Naive thymus-derived CD8-positive, alpha-beta T cell (primary cell): ENCODE data around the gene DENND1C. TPM values are rescaled to one million over a fixed set of nuclear protein-coding genes. Genes with fewer than 3 reads are reported as not detected.

Experiments used
- ATAC-seq, 2 donors: fragments of 150-1000 bp; cut with Tn5 transposase in 1 of 2; sonication (Bioruptor Pico), chemical (Tn5 transposase) in 1 of 2; 1 replicate in 1 of 2; 2 replicates in 1 of 2; pipeline ENCODE4 v1.10.0; 2021; ENCODE audit warnings: mild to moderate bottlenecking in 2 of 2, moderate library complexity in 2 of 2
- POLR2A ChIA-PET: fragments of 350-600 bp; sonication (Branson Sonifier 250); formaldehyde crosslinking; loops from one replicate; lab custom pipeline; 2021; ENCODE audit warnings: antibody characterized with exemption; lab: Charles Lee
- DNase-seq, 10 donors: peaks; one replicate each; pipeline versions ENCODE4 v3.0.0 to v3.0.0-alpha.2; 2020 to 2022
- H3K27ac Mint-ChIP-seq, 10 donors: one replicate each; pipeline ENCODE4 v1.8.0; 2020 to 2022; ENCODE audit warnings: mild to moderate bottlenecking in 10 of 10, mixed read lengths in 10 of 10, moderate library complexity in 4 of 10, inconsistent platforms in 1 of 10
- H3K27me3 Mint-ChIP-seq, 5 donors: one replicate each; pipeline ENCODE4 v1.8.0; 2021 to 2022; ENCODE audit warnings: mixed read lengths in 5 of 5
- H3K36me3 Mint-ChIP-seq, 3 donors: one replicate each; pipeline ENCODE4 v1.8.0; 2020 to 2022; ENCODE audit warnings: mixed read lengths in 3 of 3, mild to moderate bottlenecking in 2 of 3, inconsistent platforms in 1 of 3
- H3K4me1 Mint-ChIP-seq, 4 donors: one replicate each; pipeline ENCODE4 v1.8.0; 2021 to 2022; ENCODE audit warnings: mixed read lengths in 4 of 4
- H3K4me3 Mint-ChIP-seq, 10 donors: one replicate each; pipeline ENCODE4 v1.8.0; 2020 to 2022; ENCODE audit warnings: mild to moderate bottlenecking in 10 of 10, mixed read lengths in 10 of 10, moderate library complexity in 6 of 10, inconsistent platforms in 1 of 10
- H3K9me3 Mint-ChIP-seq, 9 donors: one replicate each; pipeline ENCODE4 v1.8.0; 2020 to 2022; ENCODE audit warnings: mixed read lengths in 9 of 9, mild to moderate bottlenecking in 3 of 9, inconsistent platforms in 1 of 9, moderate library complexity in 1 of 9
- polyA plus RNA-seq, 3 donors: library from polyadenylated mRNA; unstranded; fragments of 300-500 nt; fragmentation: Illumina TruSeq; gene quantifications; one replicate each; pipeline ENCODE4 v1.2.3, GENCODE V29; 2021
- total RNA-seq, 8 experiments: library from RNA in 2 of 8; stranded (reverse) in 2 of 8; gene quantifications; one replicate each; pipeline ENCODE4 v1.2.3 and lab custom pipeline; 2021 to 2026

DENND1C gene, protein sequence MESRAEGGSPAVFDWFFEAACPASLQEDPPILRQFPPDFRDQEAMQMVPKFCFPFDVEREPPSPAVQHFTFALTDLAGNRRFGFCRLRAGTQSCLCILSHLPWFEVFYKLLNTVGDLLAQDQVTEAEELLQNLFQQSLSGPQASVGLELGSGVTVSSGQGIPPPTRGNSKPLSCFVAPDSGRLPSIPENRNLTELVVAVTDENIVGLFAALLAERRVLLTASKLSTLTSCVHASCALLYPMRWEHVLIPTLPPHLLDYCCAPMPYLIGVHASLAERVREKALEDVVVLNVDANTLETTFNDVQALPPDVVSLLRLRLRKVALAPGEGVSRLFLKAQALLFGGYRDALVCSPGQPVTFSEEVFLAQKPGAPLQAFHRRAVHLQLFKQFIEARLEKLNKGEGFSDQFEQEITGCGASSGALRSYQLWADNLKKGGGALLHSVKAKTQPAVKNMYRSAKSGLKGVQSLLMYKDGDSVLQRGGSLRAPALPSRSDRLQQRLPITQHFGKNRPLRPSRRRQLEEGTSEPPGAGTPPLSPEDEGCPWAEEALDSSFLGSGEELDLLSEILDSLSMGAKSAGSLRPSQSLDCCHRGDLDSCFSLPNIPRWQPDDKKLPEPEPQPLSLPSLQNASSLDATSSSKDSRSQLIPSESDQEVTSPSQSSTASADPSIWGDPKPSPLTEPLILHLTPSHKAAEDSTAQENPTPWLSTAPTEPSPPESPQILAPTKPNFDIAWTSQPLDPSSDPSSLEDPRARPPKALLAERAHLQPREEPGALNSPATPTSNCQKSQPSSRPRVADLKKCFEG
- total RNA-seq (100 to 1,000 TPM; 105 to 110 TPM), polyA plus RNA-seq (100 to 1,000 TPM in 1 of 3 donors, 10 to 100 TPM in 2; 35.4 to 106 (median 67.7) TPM), total RNA-seq (lab: John Stamatoyannopoulos, UW) (68.7 to 121 (median 84.2) reads per million in 6 experiments)

GRCh38 chr19:6481541-6482342 is at the start of gene DENND1C:
Gene DENND1C, minus strand, starts transcription at chr19:6481787. Its CDS starts 92 bp downstream, at chr19:6481695.
- peak; percentile 86 to 88 for ATAC-seq
- Mint-ChIP-seq H3K4me1 (peaks cover 20 to 46% (median 44%) of the 10 kb centered on the region in 4 donors), H3K36me3 (peaks cover 0 to 15% (median 0%) of the 10 kb centered on the region in 3 donors), H3K27ac (peak within 1 kb of the TSS; percentile 93 to 100 (median 98)), H3K4me3 (peak within 1 kb of the TSS; percentile 84 to 100 (median 98)), H3K27me3 (no peaks in the 10 kb centered on the region), H3K9me3 (no peaks in the 10 kb centered on the region)
- DNase-seq = peak; percentile 27 to 81 (median 58)
- POLR2A ChIA-PET = interaction anchor here (0.6 to 2.5 kb wide), 18 partner anchors 11 to 678 kb away, joined by 3 to 24 read pairs (median 6); partner anchors contain the start of genes ALKBH7, CLPP, CRB3 and GPR108

DNA sequence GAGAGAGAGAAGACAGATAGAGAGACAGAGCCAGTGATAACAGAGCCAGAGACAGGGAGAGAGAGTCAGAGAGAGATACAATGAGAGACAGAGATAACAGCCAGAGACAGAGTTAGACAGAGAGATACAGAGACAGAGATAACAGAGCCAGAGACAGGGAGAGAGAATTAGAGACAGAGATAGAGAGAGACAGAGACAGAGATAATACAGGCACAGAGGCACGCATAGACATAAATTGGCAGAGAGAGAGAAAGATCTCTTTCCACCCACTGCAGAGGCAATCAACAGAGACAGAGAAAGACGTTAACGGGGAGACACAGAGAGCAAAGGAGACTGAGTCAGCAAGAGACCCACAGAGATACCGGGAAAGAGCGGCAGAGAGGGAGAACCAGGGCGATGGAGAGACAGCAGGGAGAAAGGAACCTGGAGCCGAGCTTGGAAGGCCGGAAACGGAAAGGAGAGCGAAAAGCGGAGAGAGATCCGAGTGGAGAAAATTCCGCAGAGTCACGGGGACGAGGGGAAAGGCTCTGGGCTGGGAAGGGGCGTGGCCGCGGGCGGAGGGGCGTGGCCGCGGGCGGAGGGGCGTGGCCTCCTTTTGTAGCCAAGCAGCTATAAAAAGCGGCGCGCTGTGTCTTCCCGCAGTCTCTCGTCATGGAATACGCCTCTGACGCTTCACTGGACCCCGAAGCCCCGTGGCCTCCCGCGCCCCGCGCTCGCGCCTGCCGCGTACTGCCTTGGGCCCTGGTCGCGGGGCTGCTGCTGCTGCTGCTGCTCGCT is 49.0 kb upstream of the DENND1C start, which contains the start of gene TNFSF9:
Gene TNFSF9 (plus strand): TSS at position 641 of the 777 bp plus-strand sequence. CDS start 11 bp downstream, at position 652.
- DNase-seq (peak; percentile 55 to 86 (median 72)), ATAC-seq (peak; percentile 76 to 86)
- H3K27ac Mint-ChIP-seq = peak within 1 kb of the TSS; percentile 53 to 84 (median 75)
- POLR2A ChIA-PET = interaction anchor here (0.7 to 1.1 kb wide), 2 partner anchors 14 to 20 kb away, joined by 4 read pairs; no protein-coding TSS in a partner anchor
- H3K27me3 Mint-ChIP-seq = peaks cover 14 to 36% (median 33%) of the 10 kb centered on the region in 5 donors
- H3K9me3 Mint-ChIP-seq = no peaks in the 10 kb centered on the region
- H3K4me3 Mint-ChIP-seq = peak within 1 kb of the TSS; percentile 72 to 93 (median 90)
- H3K36me3 Mint-ChIP-seq = no peaks in the 10 kb centered on the region
- peaks cover 32 to 47% (median 43%) of the 10 kb centered on the region in 4 donors for H3K4me1 Mint-ChIP-seq

GRCh38 chr19:6529937-6530385 is 48.4 kb upstream of the DENND1C start:
- Mint-ChIP-seq H3K4me1 (peaks cover 30 to 44% (median 41%) of the 10 kb centered on the region in 4 donors), H3K27me3 (peaks cover 13 to 36% (median 32%) of the 10 kb centered on the region in 5 donors), H3K27ac (peak overlapping the region in 8 of 10 donors; percentile 39 to 80 (median 70)), H3K9me3 (no peaks in the 10 kb centered on the region), H3K36me3 (no peaks in the 10 kb centered on the region), H3K4me3 (peak overlapping the region; percentile 67 to 93 (median 90))
- no peak for ATAC-seq
- no peak for DNase-seq
- POLR2A ChIA-PET = interaction anchor here (1.1 kb wide), 1 partner anchor 13 kb away, joined by 4 read pairs; no protein-coding TSS in a partner anchor

GRCh38 chr19:6529351-6529750 is 47.8 kb upstream of the DENND1C start:
- ATAC-seq (no peak), DNase-seq (no peak)
- Mint-ChIP-seq H3K27ac (peak overlapping the region in 4 of 10 donors; percentile 6 to 52 (median 14)), H3K27me3 (peaks cover 11 to 34% (median 27%) of the 10 kb centered on the region in 5 donors), H3K4me3 (peak overlapping the region in 7 of 10 donors; percentile 26 to 93 (median 63)), H3K9me3 (no peaks in the 10 kb centered on the region), H3K36me3 (no peaks in the 10 kb centered on the region), H3K4me1 (peaks cover 28 to 44% (median 41%) of the 10 kb centered on the region in 4 donors)
- POLR2A ChIA-PET = no interaction called here

DNA sequence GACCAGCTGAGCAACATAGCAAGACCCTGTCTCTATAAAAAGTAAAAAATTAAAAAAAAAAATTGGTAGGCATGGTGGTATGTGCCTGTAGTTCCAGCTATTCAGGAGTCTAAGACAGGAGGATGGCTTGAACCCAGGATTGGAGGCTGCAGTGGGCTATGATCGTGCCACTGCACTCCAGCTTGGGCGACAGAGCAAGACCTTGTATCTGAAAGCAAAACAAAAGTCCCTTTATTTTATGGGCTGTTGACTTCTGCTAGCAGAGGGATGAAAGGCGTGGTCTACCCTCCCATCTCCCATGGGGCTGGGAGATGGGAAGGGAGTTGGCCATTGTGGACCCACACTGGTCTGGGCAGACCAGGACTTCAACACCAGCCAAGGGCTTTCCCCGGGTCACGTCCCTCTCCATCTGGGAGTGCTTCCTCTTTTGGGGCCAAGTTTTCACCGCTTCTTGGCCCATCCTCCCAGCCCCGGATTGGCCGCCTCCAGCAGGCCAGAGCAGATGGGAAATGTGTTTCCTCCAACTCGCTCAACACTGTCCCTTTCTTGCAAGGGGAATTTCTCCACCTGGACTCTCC is 47.0 kb upstream of the DENND1C start:
- POLR2A ChIA-PET = no interaction called here
- peak overlapping the region in 1 of 10 donors; percentile 33 for H3K27ac Mint-ChIP-seq

GRCh38 chr19:6527893-6528543 is 46.4 kb upstream of the DENND1C start:
- DNase-seq = no peak

More for the DNA sequence above, 47.0 kb upstream of the DENND1C start:
- Mint-ChIP-seq H3K36me3 (no peaks in the 10 kb centered on the region), H3K4me3 (peak overlapping the region in 1 of 10 donors; percentile 2), H3K4me1 (peaks cover 26 to 39% (median 37%) of the 10 kb centered on the region in 4 donors), H3K9me3 (no peaks in the 10 kb centered on the region), H3K27me3 (peaks cover 8 to 27% (median 21%) of the 10 kb centered on the region in 5 donors)
- DNase-seq = no peak
- ATAC-seq = no peak

GRCh38 chr19:6524311-6524710 is 42.7 kb upstream of the DENND1C start:
- DNase-seq (no peak), ATAC-seq (no peak)
- no peaks in the 10 kb centered on the region for H3K9me3 Mint-ChIP-seq
- peak overlapping the region in 3 of 10 donors; percentile 11 to 62 (median 31) for H3K27ac Mint-ChIP-seq
- H3K36me3 Mint-ChIP-seq = no peaks in the 10 kb centered on the region
- H3K4me1 Mint-ChIP-seq = peaks cover 8 to 22% (median 11%) of the 10 kb centered on the region in 4 donors
- no peak overlapping the region for H3K4me3 Mint-ChIP-seq
- peaks cover 0 to 3% (median 0%) of the 10 kb centered on the region in 5 donors for H3K27me3 Mint-ChIP-seq
- POLR2A ChIA-PET = interaction anchor here (0.6 to 0.7 kb wide), 2 partner anchors 98 to 263 kb away, joined by 3 to 5 read pairs; no protein-coding TSS in a partner anchor

More at GRCh38 chr19:6527893-6528543, 46.4 kb upstream of the DENND1C start:
- H3K36me3 Mint-ChIP-seq = no peaks in the 10 kb centered on the region
- H3K9me3 Mint-ChIP-seq = no peaks in the 10 kb centered on the region
- peaks cover 26 to 39% (median 37%) of the 10 kb centered on the region in 4 donors for H3K4me1 Mint-ChIP-seq
- ATAC-seq = no peak
- no peak overlapping the region for H3K4me3 Mint-ChIP-seq
- H3K27me3 Mint-ChIP-seq = peaks cover 8 to 25% (median 15%) of the 10 kb centered on the region in 5 donors
- POLR2A ChIA-PET = no interaction called here
- peak overlapping the region in 2 of 10 donors; percentile 15 to 33 for H3K27ac Mint-ChIP-seq

GRCh38 chr19:6522712-6523111 is 41.1 kb upstream of the DENND1C start:
- no peaks in the 10 kb centered on the region for H3K9me3 Mint-ChIP-seq
- no peak for ATAC-seq
- POLR2A ChIA-PET = no interaction called here
- H3K4me3 Mint-ChIP-seq = peak overlapping the region in 2 of 10 donors; percentile 38 to 40
- peaks cover 12 to 30% (median 21%) of the 10 kb centered on the region in 4 donors for H3K4me1 Mint-ChIP-seq
- no peaks in the 10 kb centered on the region for H3K36me3 Mint-ChIP-seq
- H3K27me3 Mint-ChIP-seq = peaks cover 0 to 3% (median 0%) of the 10 kb centered on the region in 5 donors
- H3K27ac Mint-ChIP-seq = peak overlapping the region in 4 of 10 donors; percentile 44 to 88 (median 60)
- no peak for DNase-seq

DNA sequence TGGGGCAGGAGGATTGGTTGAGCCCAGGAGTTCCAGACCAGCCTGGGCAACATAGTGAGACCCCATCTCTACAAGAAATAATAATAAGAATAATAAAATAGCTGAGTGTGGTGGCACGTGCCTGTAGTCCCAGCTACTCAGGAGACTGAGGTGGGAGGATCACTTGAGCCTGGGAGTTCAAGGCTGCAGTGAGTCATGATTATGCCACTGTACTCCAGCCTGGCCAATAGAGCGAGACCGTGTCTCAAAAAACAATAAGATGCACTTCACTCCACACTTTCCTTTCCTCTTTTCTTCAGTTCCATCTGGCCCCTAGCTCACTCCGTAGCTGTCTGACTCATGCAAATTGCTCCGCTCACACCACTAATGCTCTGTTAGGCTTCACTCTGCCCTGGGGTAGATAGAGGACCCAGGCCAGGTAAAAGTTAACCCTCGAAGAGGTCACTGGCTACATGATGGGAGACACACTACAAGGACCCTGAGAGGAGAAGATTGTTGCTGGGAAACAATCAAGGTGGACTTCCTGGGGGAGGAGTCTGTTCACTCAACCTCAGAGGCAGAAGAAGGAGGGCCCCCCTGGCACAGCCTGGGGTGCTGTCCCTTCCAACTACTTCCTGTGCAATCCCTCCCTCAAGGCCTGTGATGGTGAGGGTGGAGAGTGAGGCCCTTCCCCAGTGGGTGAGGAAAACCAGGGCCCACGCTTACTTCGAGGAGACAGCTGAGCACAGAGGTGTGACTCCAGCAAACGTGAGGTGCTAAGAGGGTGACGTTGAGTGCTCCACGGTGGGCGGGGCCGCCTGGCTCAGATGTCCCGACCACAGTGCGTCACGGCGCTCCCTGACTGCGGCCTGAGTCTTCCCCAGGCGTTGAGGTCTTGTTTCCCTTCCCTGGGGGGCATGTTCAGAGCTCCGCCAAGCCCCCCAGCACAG is 40.4 kb upstream of the DENND1C start:
- no peaks in the 10 kb centered on the region for H3K9me3 Mint-ChIP-seq
- DNase-seq = peak in 6 of 10 donors; percentile 37 to 67 (median 46)
- H3K27ac Mint-ChIP-seq = peak overlapping the region in 6 of 10 donors; percentile 27 to 88 (median 80)
- H3K27me3 Mint-ChIP-seq = peaks cover 0 to 3% (median 0%) of the 10 kb centered on the region in 5 donors
- POLR2A ChIA-PET = no interaction called here
- H3K4me3 Mint-ChIP-seq = peak overlapping the region in 4 of 10 donors; percentile 27 to 52 (median 39)
- no peaks in the 10 kb centered on the region for H3K36me3 Mint-ChIP-seq
- peak; percentile 65 to 80 for ATAC-seq
- H3K4me1 Mint-ChIP-seq = peaks cover 16 to 36% (median 28%) of the 10 kb centered on the region in 4 donors
